HEK293T (cell line): ENCODE results near the gene ASB18.

ENCODE experiments used
- CTCF ChIA-PET: fragments of 350-600 bp; formaldehyde crosslinking; extraction: SDS; loops from one replicate; lab custom pipeline; 2021; ENCODE audit warnings: antibody characterized with exemption, inconsistent platforms; lab: Yijun Ruan, JAX
- POLR2A ChIA-PET: fragments of 350-600 bp; formaldehyde crosslinking; extraction: SDS; loops from one replicate; lab custom pipeline; 2020; ENCODE audit warnings: antibody characterized with exemption, inconsistent platforms; lab: Yijun Ruan, JAX
- DNase-seq: peaks from one replicate; pipeline ENCODE4 v3.0.0; 2012; ENCODE audit warnings: mixed read lengths; ENCODE audit errors: extremely low spot score
- ARNT ChIP-seq: fragments of 450-650 bp; IDR thresholded peaks from 2 replicates; pipeline ENCODE4 v1.6.1; 2017; ENCODE audit warnings: mild to moderate bottlenecking
- BHLHE40 ChIP-seq: fragments of 450-650 bp; IDR thresholded peaks from 2 replicates; pipeline ENCODE4 v1.6.1; 2016; ENCODE audit warnings: mild to moderate bottlenecking, moderate library complexity, borderline replicate concordance
- CTBP1 ChIP-seq: fragments of 450-650 bp; IDR thresholded peaks from 2 replicates; pipeline ENCODE4 v1.6.1; 2016; ENCODE audit warnings: borderline replicate concordance
- ELF4 ChIP-seq: fragments of 450-650 bp; IDR thresholded peaks from 2 replicates; pipeline ENCODE4 v1.6.1; 2017; ENCODE audit warnings: antibody characterized with exemption
- FOXA1 ChIP-seq: fragments of 450-650 bp; IDR thresholded peaks from 2 replicates; pipeline ENCODE4 v1.6.1; 2016; ENCODE audit warnings: mild to moderate bottlenecking
- FOXK2 ChIP-seq: fragments of 450-650 bp; IDR thresholded peaks from 2 replicates; pipeline ENCODE4 v1.6.1; 2016; ENCODE audit warnings: mild to moderate bottlenecking
- FOXM1 ChIP-seq: fragments of 450-650 bp; IDR thresholded peaks from 2 replicates; pipeline ENCODE4 v1.6.1; 2017; ENCODE audit warnings: mild to moderate bottlenecking, borderline replicate concordance
- HDGF ChIP-seq: fragments of 450-650 bp; IDR thresholded peaks from 2 replicates; pipeline ENCODE4 v1.6.1; 2017; ENCODE audit warnings: antibody characterized with exemption, borderline replicate concordance
- L3MBTL2 ChIP-seq: fragments of 450-650 bp; conservative IDR thresholded peaks from 2 replicates; pipeline ENCODE4 v1.6.1; 2016; ENCODE audit warnings: mild to moderate bottlenecking
- LEF1 ChIP-seq: fragments of 450-650 bp; IDR thresholded peaks from 2 replicates; pipeline ENCODE4 v1.6.1; 2017; ENCODE audit warnings: mild to moderate bottlenecking, borderline replicate concordance
- NFRKB ChIP-seq: fragments of 450-650 bp; IDR thresholded peaks from 2 replicates; pipeline ENCODE4 v1.6.1; 2016; ENCODE audit warnings: mild to moderate bottlenecking, moderate library complexity
- SP1 ChIP-seq: fragments of 450-650 bp; IDR thresholded peaks from 2 replicates; pipeline ENCODE4 v1.6.1; 2017
- SUZ12 ChIP-seq: fragments of 450-650 bp; IDR thresholded peaks from 2 replicates; pipeline ENCODE4 v1.6.1; 2016; ENCODE audit warnings: mild to moderate bottlenecking
- TARDBP ChIP-seq: fragments of 450-650 bp; IDR thresholded peaks from 2 replicates; pipeline ENCODE4 v1.6.1; 2016
- ZNF384 ChIP-seq: fragments of 450-650 bp; IDR thresholded peaks from 2 replicates; pipeline ENCODE4 v1.6.1; 2016
- TF ChIP-seq, protein P1 (sequence below): fragments of 450-650 bp; IDR thresholded peaks from 2 replicates; pipeline ENCODE4 v1.6.1; 2016

ASB18 gene

DNA sequence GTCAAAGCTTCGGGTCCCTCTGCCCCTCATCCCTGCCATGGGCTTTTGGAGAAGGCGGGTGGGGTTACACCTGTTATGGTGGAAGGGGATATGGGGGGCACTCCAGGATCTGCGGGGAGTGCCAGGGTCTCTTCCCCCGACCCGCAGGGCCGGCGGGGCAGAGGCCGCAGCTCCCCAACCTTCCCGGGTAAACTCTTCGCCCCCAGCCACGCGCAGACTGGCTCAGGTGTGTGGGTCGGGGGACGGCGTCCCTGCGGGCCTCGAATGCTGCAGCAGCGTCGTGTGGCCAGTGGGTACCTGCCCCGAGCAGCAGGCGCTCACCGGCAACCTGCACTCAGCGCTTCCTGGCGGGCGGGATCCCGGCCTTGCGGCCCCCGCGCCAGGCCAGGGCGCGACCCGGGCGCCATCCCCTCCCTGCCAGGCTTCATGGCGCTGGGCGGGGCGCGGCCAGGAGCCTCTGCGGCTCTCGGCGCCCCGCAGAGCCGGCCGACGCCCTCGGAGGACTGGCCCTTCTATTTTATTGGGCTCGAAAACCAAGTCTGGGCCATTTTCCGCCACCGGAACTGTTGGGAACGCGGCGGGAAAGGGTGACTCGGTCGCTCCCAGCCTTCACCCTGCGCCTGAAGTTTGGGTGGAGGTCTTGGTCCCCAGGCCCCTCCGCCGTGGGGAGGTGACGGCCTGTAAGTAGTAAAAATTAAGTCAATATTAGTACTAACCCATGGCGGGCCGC is 100.6 kb downstream of the ASB18 start:
- ChIA-PET POLR2A (no interaction called here), CTCF (no interaction called here)
- DNase-seq, result no peak
- TF ChIP-seq ARNT, result no peak
- TF ChIP-seq SP1, result no peak
- TF ChIP-seq CTBP1, result no peak
- no peak for TF ChIP-seq NFRKB
- TF ChIP-seq ZNF384, result no peak
- TF ChIP-seq FOXM1, result no peak
- TF ChIP-seq FOXK2, result no peak

DNA sequence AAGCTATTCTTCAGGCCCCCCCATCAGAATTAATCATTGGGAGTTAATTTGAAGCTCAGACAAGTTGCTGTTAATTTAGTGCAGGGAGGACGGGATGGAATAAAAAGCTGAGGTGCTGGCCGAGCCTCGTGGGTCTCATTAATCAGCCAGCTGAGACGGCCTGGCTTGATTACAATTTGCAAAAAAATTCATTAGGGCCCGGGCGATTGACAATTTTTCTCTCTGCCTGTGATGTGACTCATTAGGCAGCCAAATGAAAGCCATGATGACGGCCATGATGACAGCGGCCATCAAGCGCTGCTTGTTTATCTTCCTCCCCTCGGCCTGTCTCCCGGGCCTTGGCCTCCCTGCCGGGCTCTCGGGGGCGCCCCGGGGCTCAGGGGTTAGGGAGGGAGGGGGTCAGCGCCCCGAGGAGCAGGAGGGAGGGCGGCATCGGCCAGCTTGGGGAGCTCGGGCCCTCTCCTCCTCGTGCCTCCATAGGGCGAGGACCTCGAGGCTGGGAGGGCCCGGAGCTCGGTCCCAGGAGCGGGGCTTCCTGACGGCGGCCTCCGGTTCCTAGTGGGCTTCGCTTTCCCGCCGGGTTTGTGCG is 101.2 kb downstream of the ASB18 start:
- ChIA-PET POLR2A (no interaction called here), CTCF (no interaction called here)
- DNase-seq, result no peak
- TF ChIP-seq, protein P1, sequence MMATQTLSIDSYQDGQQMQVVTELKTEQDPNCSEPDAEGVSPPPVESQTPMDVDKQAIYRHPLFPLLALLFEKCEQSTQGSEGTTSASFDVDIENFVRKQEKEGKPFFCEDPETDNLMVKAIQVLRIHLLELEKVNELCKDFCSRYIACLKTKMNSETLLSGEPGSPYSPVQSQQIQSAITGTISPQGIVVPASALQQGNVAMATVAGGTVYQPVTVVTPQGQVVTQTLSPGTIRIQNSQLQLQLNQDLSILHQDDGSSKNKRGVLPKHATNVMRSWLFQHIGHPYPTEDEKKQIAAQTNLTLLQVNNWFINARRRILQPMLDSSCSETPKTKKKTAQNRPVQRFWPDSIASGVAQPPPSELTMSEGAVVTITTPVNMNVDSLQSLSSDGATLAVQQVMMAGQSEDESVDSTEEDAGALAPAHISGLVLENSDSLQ, result no peak
- no peak for TF ChIP-seq NFRKB
- TF ChIP-seq BHLHE40, result no peak
- no peak for TF ChIP-seq LEF1
- TF ChIP-seq ARNT, result no peak
- TF ChIP-seq FOXK2, result no peak
- no peak for TF ChIP-seq SP1
- TF ChIP-seq FOXM1, result no peak
- no peak for TF ChIP-seq SUZ12
- TF ChIP-seq ELF4, result no peak
- TF ChIP-seq L3MBTL2, result no peak
- TF ChIP-seq TARDBP, result no peak

DNA sequence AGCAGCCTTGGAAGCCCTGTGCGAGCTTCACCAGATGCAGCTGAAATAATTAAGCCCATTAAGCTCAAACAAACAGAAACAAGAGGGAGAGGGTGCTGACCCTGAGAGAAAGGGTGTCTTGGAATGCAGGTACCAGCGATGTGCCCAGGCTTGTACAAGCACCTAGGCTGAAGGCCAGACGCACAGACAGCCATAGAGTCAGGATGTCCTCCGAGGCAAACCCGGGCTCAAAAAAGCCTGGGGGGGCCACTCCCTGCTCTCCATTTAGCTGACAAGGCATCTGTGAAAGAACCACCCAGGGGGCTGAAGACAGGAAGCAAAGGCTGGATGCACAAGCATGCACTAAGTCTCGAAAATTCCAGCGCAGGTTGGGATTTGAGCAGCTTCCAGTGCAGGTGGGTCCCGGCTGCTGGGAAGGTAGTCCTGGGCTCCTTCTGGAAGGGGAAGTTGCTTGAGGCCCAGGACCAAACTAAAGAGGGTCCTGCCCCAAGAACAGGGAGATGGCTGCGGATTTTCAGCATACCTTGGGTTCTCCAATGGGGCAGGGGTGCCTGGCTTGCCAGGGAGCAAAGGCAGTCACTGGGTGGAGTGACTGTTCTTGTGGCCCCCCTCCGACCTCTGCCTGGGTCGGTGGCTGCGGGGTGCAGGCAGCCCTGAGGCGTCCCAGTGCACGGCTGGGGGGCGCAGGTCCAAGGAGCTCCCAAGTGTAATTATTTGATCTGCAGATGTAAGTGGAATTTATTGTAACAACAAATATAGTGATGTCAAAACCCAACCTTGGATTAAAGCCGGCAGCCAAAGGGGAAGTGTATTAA is 102.0 kb downstream of the ASB18 start:
- CTCF ChIA-PET, result no interaction called here
- TF ChIP-seq ZNF384 (no peak), FOXA1 (no peak), L3MBTL2 (no peak), SUZ12 (no peak), ELF4 (no peak), FOXK2 (no peak), LEF1 (no peak), TARDBP (no peak), SP1 (no peak), NFRKB (no peak), BHLHE40 (no peak), FOXM1 (no peak), CTBP1 (no peak), HDGF (no peak), ARNT (no peak)
- TF ChIP-seq, protein P1, result no peak
- DNase-seq, result no peak
- POLR2A ChIA-PET, result no interaction called here

- TF ChIP-seq SP1, result no peak
- TF ChIP-seq, protein P1, result no peak
- POLR2A ChIA-PET, result no interaction called here
- DNase-seq, result no peak
- CTCF ChIA-PET, result no interaction called here
Observed at GRCh38 chr2:236161531-236161930, 102.7 kb downstream of the ASB18 start.

- ChIA-PET CTCF (no interaction called here), POLR2A (no interaction called here)
- DNase-seq, result no peak
- TF ChIP-seq ZNF384 (no peak), ARNT (no peak), LEF1 (no peak), TARDBP (no peak), L3MBTL2 (no peak), NFRKB (no peak), SUZ12 (no peak), HDGF (no peak), BHLHE40 (no peak), ELF4 (no peak), FOXA1 (no peak), CTBP1 (no peak), FOXM1 (no peak), SP1 (no peak), FOXK2 (no peak)
- TF ChIP-seq, protein P1, result no peak
Observed at GRCh38 chr2:236161082-236161462, 103.1 kb downstream of the ASB18 start.
